ENCODE data around the gene CLEC16A. TPM values are rescaled to one million over a fixed set of nuclear protein-coding genes. Genes with fewer than 3 reads are reported as not detected.

CLEC16A gene
- total RNA-seq, 2 experiments from 2014 or later: 30.9 to 35.1 TPM

DNA sequence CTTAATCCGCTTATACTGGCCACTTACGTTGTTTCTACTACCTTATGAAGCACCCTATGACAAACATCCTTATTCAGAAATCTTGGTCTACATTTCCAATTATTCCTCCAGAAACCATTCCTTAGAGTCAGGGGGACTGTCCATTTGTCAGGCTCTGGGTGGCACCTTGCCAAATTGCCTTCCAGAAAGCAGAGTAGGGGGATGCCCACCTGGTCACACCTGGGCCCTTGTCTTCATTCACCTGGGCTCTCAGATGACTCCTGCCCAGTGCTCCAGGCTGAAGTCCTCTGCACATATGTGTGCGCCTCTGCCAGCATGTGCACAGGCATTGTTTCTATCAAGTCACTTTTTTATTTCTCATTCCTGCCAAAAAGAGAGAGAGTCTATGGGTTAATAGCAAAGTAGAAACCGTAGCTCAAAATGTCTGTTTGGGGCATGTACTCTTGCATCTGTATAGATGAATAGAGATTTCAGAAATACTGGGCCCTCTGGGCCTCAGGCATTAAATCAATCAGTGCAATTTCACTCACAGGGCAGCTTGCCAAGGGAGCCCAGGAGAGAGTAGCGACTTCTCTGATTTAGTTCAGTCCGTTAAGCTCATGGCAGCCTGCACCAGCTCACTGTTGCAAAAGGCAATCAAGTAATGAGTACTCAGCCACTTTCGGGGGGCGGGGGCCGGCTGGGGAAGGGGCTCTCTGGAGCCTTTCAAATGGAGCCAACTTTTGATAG is 207.0 kb downstream of the CLEC16A start:
- ChIA-PET POLR2A (no interaction called here), CTCF (interaction anchor here (1.0 to 7.0 kb wide), 4 partner anchors 9 to 67 kb away, joined by 3 to 54 read pairs (median 4); no protein-coding TSS in a partner anchor)
- Mint-ChIP-seq H3K27ac (peak overlapping the region; percentile 69), H3K4me3 (no peak overlapping the region), H3K36me3 (ENCODE audit: low read depth) (peaks cover 24% of the 10 kb centered on the region), H3K9me3 (no peaks in the 10 kb centered on the region), H3K27me3 (no peaks in the 10 kb centered on the region), H3K4me1 (peaks cover 41% of the 10 kb centered on the region)
- no peak for DNase-seq

DNA sequence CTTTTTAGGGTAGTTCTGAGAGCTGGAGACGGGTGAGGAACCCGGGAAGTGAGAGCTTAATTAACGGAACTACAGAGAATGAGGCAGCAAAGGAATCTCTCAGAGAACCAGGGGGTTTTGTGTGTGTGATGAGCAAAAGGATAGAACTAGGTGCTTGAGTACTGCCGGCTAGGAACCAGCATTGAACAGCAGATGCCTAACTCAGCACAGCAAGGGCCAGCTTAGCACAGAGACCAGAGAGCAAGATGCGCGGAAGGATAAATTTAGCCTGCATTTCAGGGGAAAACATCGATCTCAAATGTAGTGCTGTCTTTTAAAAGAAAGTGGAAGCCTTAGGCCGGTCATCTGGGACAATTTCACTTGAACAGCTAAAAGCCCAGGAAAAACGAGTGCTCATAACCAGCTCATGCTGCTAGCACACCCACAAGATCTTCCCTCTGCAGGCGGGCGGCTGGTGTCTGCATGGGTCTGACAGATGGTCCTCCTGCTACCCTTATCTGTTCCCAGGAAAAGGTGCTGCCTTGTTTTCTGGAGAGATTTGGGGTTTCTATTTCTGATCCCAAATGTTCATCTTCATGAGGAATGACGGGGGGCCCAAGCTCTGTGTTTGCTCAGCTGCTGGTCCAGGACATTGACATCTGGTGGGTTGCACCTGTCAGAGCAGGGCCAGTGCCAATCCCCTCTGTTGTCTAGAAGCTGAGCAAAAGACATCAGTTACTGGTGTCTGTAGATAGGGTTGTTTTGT is 207.7 kb downstream of the CLEC16A start:
- DNase-seq: no peak
- Mint-ChIP-seq H3K27me3 (no peaks in the 10 kb centered on the region), H3K9me3 (no peaks in the 10 kb centered on the region), H3K27ac (peak overlapping the region; percentile 69), H3K4me3 (no peak overlapping the region), H3K4me1 (peaks cover 48% of the 10 kb centered on the region), H3K36me3 (ENCODE audit: low read depth) (peaks cover 27% of the 10 kb centered on the region)
- ChIA-PET CTCF (interaction anchor here (1.0 to 7.0 kb wide), 4 partner anchors 10 to 66 kb away, joined by 3 to 54 read pairs (median 4); no protein-coding TSS in a partner anchor), POLR2A (no interaction called here)

DNA sequence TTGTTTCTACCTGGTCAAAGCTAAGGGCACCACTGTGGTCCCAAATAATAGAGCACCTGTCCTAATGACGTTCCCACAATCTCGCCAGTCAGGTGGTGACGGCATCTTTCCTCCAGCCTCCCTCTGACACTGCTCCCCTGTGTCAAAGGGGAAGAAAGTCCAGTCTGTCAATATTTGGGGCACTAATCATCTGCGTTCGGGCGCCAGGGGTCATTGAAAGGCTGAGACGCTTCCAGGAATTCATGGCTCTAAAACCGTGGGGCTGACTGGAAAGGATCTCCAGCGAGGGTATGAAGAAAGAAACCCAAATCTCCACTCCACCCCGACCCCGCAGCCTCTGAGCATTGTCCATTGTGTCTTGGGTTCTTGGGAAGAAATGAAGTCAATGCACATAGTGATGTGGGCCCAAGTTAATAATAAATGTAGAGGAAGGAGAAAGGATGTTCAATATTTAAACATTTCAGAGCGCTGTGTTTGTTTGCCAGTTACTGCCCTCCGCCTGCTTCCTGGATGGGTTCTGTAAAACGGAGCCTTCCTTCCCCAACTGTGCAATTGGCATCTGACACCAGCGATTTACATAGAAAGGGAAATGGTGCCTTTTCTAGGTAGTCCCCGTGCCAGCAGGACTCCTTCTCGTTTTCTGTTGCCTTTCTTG is 208.4 kb downstream of the CLEC16A start:
- CTCF ChIA-PET: interaction anchor here (2.4 to 7.0 kb wide), 2 partner anchors 11 to 12 kb away, joined by 13 to 54 read pairs; no protein-coding TSS in a partner anchor
- POLR2A ChIA-PET: no interaction called here
- no peak overlapping the region for H3K27ac Mint-ChIP-seq

DNA sequence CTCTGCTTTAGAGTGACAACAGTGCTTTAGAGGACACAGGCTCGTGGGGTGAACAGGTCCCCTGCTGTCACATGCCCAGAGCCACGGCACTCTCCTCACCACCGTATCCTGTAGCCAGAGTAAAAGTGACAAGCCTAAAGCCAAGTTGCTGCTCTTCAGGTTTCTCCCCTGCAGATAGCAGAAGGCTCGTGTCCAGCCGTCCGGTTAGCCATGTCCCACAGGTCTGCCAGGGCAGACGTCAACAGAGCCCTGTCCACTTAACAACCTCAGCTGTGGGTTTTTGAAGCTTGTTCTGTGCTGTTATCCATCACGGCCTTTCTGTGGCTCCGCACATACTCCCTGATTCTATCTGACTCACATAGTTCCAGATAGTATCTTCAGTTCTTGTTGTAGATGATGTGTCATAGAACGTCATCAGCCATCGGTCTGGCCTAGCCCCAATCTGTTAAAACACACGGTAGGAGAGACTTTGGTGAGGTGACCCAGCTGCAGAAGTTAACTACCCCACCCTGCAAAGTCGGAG is 211.0 kb downstream of the CLEC16A start:
- Mint-ChIP-seq H3K4me1 (peaks cover 68% of the 10 kb centered on the region), H3K36me3 (ENCODE audit: low read depth) (peaks cover 31% of the 10 kb centered on the region), H3K9me3 (peaks cover 6% of the 10 kb centered on the region), H3K4me3 (no peak overlapping the region), H3K27me3 (no peaks in the 10 kb centered on the region), H3K27ac (peak overlapping the region; percentile 22)
- CTCF ChIA-PET: interaction anchor here (7.0 kb wide), 1 partner anchor 13 kb away, joined by 54 read pairs; no protein-coding TSS in a partner anchor
- POLR2A ChIA-PET: interaction anchor here (0.6 kb wide), 1 partner anchor 119 kb away, joined by 3 read pairs; no protein-coding TSS in a partner anchor
- DNase-seq: no peak

More for the DNA sequence above, 208.4 kb downstream of the CLEC16A start:
- Mint-ChIP-seq H3K4me1 (peaks cover 54% of the 10 kb centered on the region), H3K27me3 (no peaks in the 10 kb centered on the region), H3K36me3 (ENCODE audit: low read depth) (peaks cover 28% of the 10 kb centered on the region), H3K9me3 (no peaks in the 10 kb centered on the region), H3K4me3 (no peak overlapping the region)
- no peak for DNase-seq

DNA sequence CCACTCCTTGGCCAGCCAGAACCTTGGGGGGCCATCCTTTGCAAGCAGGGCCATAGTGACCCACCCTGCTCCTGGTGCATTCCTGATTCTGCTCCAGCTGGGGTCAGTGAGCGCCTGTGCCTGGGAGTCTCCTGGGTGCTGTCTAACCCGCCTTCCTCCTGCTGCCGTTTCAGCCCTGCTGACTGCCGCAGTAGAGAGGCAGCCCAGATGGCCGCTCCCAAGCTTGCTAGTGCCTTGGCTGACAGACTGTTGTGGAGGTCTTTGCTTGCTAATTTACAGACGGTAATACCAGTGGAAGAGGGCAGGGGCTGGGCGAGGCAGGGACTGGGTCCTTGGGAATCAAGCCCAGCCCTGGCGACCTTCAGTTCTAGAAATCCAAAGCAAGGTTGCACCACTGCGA is 212.0 kb downstream of the CLEC16A start:
- H3K27ac Mint-ChIP-seq: no peak overlapping the region
- no peak overlapping the region for H3K4me3 Mint-ChIP-seq
- CTCF ChIA-PET: interaction anchor here (7.0 kb wide), 1 partner anchor 14 kb away, joined by 54 read pairs; no protein-coding TSS in a partner anchor
- peaks cover 35% of the 10 kb centered on the region for H3K36me3 Mint-ChIP-seq (ENCODE audit: low read depth)
- H3K4me1 Mint-ChIP-seq: peaks cover 79% of the 10 kb centered on the region
- POLR2A ChIA-PET: no interaction called here
- H3K9me3 Mint-ChIP-seq: peaks cover 13% of the 10 kb centered on the region
- DNase-seq: no peak
- H3K27me3 Mint-ChIP-seq: no peaks in the 10 kb centered on the region

DNA sequence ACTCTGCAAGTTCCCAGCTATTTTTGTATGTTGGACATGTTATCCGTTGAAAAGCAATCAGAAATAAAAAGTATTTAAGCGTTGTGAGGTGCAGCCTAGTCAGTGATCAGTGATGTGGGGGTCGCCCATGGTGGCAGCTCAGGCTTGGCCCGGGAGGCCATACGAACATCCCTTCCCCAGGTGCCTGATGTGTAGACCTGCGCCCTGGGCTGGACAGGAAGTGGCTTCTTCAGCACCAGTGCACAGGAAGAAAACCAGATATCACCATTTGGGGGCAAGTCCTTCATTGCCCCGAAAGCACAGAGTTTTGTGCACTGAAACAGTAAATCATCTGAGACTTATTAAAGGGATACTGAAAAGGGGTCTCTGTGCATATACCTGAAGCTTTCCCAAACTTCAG is 212.8 kb downstream of the CLEC16A start:
- H3K9me3 Mint-ChIP-seq: peaks cover 13% of the 10 kb centered on the region
- ChIA-PET CTCF (interaction anchor here (1.0 to 7.0 kb wide), 2 partner anchors 15 to 100 kb away, joined by 3 to 54 read pairs; no protein-coding TSS in a partner anchor), POLR2A (no interaction called here)
- no peak overlapping the region for H3K27ac Mint-ChIP-seq
- H3K4me1 Mint-ChIP-seq: peaks cover 77% of the 10 kb centered on the region
- no peak overlapping the region for H3K4me3 Mint-ChIP-seq
- no peak for DNase-seq
- H3K36me3 Mint-ChIP-seq (ENCODE audit: low read depth): peaks cover 33% of the 10 kb centered on the region
- H3K27me3 Mint-ChIP-seq: no peaks in the 10 kb centered on the region

DNA sequence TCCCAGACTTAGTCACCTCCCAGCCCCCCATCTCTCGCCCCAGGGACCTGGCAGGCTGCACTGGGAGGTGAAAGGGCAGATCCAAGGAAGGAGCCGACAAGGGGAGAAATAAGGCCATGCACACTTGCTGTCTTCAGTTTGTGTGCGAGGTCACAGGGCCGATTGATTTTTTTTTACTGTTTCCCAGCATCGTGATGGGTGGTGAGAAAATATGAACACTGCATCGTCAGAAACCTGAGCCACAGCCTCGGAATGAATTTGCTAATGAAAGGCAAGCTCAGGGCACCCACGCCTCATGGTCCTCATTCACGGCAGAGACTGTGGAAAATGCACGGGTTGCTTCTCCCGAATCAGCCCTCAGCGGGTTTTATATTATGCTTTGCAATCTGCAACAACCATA is 213.7 kb downstream of the CLEC16A start:
- ChIA-PET POLR2A (no interaction called here), CTCF (interaction anchor here (0.7 to 7.0 kb wide), 3 partner anchors 16 to 99 kb away, joined by 3 to 54 read pairs (median 5); no protein-coding TSS in a partner anchor)
- Mint-ChIP-seq H3K4me1 (peaks cover 76% of the 10 kb centered on the region), H3K27me3 (no peaks in the 10 kb centered on the region), H3K4me3 (no peak overlapping the region), H3K36me3 (ENCODE audit: low read depth) (peaks cover 37% of the 10 kb centered on the region), H3K27ac (peak overlapping the region; percentile 57), H3K9me3 (peaks cover 13% of the 10 kb centered on the region)
- no peak for DNase-seq

DNA sequence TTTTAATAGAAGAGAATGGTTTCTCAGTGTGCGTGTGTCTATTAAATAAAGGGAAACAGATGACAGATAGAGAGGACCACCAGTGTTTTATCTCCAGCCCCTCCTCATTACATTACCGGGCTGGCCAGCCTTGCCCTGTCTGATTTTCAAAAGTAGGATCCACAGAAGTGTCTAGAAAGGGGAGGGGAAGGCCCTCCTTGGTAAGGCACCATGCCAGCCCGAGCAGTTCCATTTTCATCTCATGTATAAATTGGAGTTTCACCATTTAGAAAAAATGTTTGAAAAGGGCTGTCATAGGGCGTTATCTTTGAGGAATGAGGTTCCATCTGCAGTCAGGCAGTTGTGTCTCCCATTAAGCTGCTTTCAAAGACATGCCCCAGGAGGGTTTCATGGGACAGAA is 214.9 kb downstream of the CLEC16A start:
- CTCF ChIA-PET: interaction anchor here (0.6 to 2.0 kb wide), 6 partner anchors 9 to 195 kb away, joined by 3 to 8 read pairs (median 4); no protein-coding TSS in a partner anchor
- POLR2A ChIA-PET: no interaction called here
- peak overlapping the region; percentile 22 for H3K27ac Mint-ChIP-seq
- H3K36me3 Mint-ChIP-seq (ENCODE audit: low read depth): peaks cover 35% of the 10 kb centered on the region
- DNase-seq: no peak
- H3K27me3 Mint-ChIP-seq: no peaks in the 10 kb centered on the region
- peaks cover 75% of the 10 kb centered on the region for H3K4me1 Mint-ChIP-seq
- no peak overlapping the region for H3K4me3 Mint-ChIP-seq
- H3K9me3 Mint-ChIP-seq: peaks cover 13% of the 10 kb centered on the region

DNA sequence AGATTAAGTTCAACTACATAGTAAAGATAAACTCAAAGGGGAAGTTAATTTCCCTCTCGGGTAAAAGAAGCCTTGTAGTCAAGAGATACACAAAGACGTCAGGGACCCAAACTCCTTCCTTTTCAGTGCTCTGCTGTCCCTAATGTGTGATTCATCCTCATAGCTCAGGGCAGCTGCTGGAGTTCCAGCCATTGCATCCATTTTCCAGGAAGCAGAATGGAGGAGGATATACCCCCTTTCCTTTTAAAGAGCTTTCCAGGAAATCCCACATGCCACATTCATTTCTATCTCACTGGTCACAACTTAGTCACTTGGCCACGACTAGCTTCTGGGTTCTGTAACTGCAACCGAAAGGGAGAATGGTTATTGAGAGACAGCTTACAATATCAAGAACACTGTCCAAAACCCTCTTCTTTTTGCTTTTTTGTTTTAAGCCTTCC is 216.3 kb downstream of the CLEC16A start:
- no peaks in the 10 kb centered on the region for H3K27me3 Mint-ChIP-seq
- H3K36me3 Mint-ChIP-seq (ENCODE audit: low read depth): peaks cover 28% of the 10 kb centered on the region
- H3K27ac Mint-ChIP-seq: peak overlapping the region; percentile 69
- CTCF ChIA-PET: interaction anchor here (1.0 to 2.0 kb wide), 5 partner anchors 8 to 197 kb away, joined by 3 to 8 read pairs (median 4); partner anchors contain the start of gene SOCS1
- no peak overlapping the region for H3K4me3 Mint-ChIP-seq
- POLR2A ChIA-PET: interaction anchor here (0.9 kb wide), 1 partner anchor 91 kb away, joined by 4 read pairs; no protein-coding TSS in a partner anchor
- peaks cover 13% of the 10 kb centered on the region for H3K9me3 Mint-ChIP-seq
- no peak for DNase-seq
- peaks cover 81% of the 10 kb centered on the region for H3K4me1 Mint-ChIP-seq

DNA sequence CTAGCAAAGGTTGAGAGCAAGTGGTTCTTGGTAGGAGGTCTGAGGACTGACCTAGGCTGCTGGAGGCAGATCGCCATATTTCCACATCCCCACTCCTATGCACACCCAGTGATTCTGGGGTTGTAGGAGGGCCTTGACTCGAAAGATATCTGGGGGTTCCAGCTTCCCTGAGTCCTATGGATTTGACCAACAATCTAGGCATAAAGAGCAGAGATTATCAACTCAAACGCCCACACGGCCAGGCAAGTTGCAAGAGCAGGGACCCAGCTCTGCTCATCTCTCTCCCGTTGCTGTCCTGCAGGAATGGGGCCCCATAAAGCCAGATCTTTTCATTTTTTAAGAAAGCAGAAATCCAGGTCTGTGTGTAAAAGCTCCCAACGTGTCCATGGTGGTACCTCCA is 217.1 kb downstream of the CLEC16A start:
- DNase-seq: no peak
- POLR2A ChIA-PET: interaction anchor here (0.9 kb wide), 1 partner anchor 91 kb away, joined by 4 read pairs; no protein-coding TSS in a partner anchor
- Mint-ChIP-seq H3K27me3 (no peaks in the 10 kb centered on the region), H3K4me3 (no peak overlapping the region), H3K9me3 (peaks cover 13% of the 10 kb centered on the region), H3K36me3 (ENCODE audit: low read depth) (peaks cover 31% of the 10 kb centered on the region), H3K4me1 (peaks cover 84% of the 10 kb centered on the region), H3K27ac (no peak overlapping the region)
- CTCF ChIA-PET: interaction anchor here (0.7 to 1.4 kb wide), 7 partner anchors 7 to 605 kb away, joined by 3 to 5 read pairs (median 4); partner anchors contain the start of gene SOCS1

DNA sequence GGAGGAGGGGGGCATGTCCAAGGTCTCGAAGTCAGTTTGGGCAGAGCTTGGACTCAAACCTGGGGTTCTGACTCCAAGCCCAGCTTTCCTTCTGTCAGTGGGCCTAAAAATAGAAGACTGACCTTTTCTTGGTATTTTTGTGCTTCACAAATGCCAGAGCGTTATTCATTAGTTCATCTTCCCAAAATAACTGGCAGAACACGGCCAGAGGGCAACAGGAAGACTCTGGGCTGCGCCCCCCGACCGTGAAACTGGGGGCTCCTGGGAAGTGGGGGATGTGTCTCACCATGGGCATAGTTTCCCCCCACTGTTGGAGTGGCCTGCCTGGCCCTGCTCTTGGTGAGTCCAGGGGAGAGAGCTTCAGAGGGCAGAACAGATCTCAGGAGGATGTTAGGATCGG is 217.6 kb downstream of the CLEC16A start:
- no peaks in the 10 kb centered on the region for H3K27me3 Mint-ChIP-seq
- CTCF ChIA-PET: interaction anchor here (1.3 to 1.4 kb wide), 2 partner anchors 22 to 62 kb away, joined by 3 to 4 read pairs; no protein-coding TSS in a partner anchor

More for the DNA sequence above, 217.6 kb downstream of the CLEC16A start:
- no peak for DNase-seq
- H3K4me1 Mint-ChIP-seq: peaks cover 81% of the 10 kb centered on the region
- peaks cover 32% of the 10 kb centered on the region for H3K36me3 Mint-ChIP-seq (ENCODE audit: low read depth)
- POLR2A ChIA-PET: no interaction called here
- H3K4me3 Mint-ChIP-seq: no peak overlapping the region
- H3K27ac Mint-ChIP-seq: no peak overlapping the region
- H3K9me3 Mint-ChIP-seq: peaks cover 13% of the 10 kb centered on the region

Measured in activated CD4-positive, alpha-beta T cell treated with anti-CD3 and anti-CD28 coated beads, Interleukin-2, amount 10 ng/mL, durations not matched to agents 7 days and 5 days (primary cell).